SH-SY5Y (cell line): ENCODE measurements around the gene ZNRF2.

Experiments
- GATA2 ChIP-seq: IDR thresholded peaks from 2 replicates; pipeline ENCODE4 v1.6.1; 2011; ENCODE audit warnings: mild to moderate bottlenecking, low read depth, low read length
- GATA3 ChIP-seq: IDR thresholded peaks from 2 replicates; pipeline ENCODE4 v1.6.1; 2011; ENCODE audit warnings: low read depth, mild to moderate bottlenecking, low read length, moderate library complexity

ZNRF2 gene

GRCh38 chr7:30302656-30303311 lies 18.4 kb downstream of the ZNRF2 start:
- no peak for TF ChIP-seq GATA3
- no peak for TF ChIP-seq GATA2

DNA sequence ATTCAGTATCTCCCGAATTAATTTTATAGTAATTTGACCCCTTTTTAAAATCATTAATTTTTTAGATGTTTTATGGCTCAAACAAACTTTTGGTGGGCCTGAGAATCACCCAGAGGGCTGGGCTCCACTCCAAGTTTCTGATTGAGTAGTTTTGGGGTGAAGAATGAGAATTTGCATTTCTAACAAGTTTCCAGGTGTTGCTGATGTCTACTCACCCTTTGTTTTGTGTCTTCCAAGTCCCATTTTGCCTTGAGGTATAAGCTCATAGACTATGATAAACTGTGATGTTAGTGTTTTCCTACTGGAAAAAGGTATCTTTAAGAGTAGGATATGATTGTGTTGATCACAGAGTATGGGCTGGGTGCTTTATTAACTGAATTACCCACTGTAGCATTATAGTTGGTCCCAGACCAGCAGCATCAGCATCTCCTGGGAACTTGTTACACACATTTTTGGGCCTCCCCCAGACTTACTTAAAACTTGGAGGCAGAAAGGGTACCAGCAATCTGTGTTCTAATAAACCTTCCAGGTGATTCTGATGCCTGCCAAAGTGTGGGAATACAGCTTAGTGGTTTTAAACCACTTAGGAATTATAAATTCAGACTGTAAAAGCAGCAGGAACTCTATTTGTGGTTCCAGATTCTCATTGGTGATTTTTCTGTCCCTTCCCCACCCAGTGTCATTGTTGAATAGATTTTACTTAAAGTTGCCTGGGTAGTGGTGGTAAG lies 19.1 kb downstream of the ZNRF2 start:
- no peak for TF ChIP-seq GATA3
- no peak for TF ChIP-seq GATA2

GRCh38 chr7:30304177-30304884 lies 19.9 kb downstream of the ZNRF2 start:
- no peak for TF ChIP-seq GATA3

DNA sequence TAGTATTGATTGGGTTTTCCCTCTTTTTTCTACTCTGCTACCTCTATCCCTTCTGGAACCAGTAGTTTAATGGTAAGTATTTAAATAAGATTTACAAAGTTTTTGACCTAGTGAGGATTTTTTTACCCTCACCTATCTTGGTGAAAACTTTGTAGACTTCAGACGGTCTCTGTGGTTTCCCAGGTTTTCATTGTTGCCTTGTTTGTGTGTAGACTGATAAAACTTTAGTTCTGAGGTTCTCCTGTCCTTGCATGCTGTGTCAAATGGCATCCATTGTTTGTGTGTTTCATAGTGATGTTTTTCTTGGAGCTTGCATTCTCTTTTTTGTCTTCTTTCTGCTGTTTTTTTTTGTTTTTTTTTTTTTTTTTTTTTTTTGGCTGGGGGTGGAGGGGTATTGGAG lies 22.6 kb downstream of the ZNRF2 start:
- no peak for TF ChIP-seq GATA3
- no peak for TF ChIP-seq GATA2

- no peak for TF ChIP-seq GATA3
- no peak for TF ChIP-seq GATA2
These were observed 24.0 kb downstream of the ZNRF2 start for GRCh38 chr7:30308389-30308788.

DNA sequence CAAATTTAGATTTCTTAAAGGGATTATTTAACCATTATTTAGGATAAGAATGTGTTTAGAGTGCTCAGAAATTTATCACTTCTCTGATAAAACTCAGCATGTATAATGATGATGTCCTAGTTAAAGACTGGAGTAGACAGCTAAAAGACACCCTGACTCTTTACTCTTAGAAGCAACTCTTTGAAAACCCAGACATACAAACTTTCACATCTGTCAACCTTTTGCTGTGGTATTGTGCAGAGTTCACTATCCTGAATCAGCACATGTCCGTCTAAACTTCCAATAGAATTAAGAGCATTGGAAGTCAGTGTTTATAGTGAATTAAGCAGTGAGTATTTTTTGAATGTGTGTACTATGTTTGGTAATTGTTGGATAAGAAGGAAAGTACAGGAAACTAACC lies 24.9 kb downstream of the ZNRF2 start:
- TF ChIP-seq GATA3 (no peak), GATA2 (no peak)

GRCh38 chr7:30309842-30310435 lies 25.5 kb downstream of the ZNRF2 start:
- no peak for TF ChIP-seq GATA2
- no peak for TF ChIP-seq GATA3

- TF ChIP-seq GATA3 = no peak
- TF ChIP-seq GATA2 = no peak
These were observed 26.4 kb downstream of the ZNRF2 start for GRCh38 chr7:30310674-30311362.

- TF ChIP-seq GATA3 (no peak), GATA2 (no peak)
These were observed 27.8 kb downstream of the ZNRF2 start for GRCh38 chr7:30312178-30312577.

GRCh38 chr7:30313348-30313747 lies 29.0 kb downstream of the ZNRF2 start:
- no peak for TF ChIP-seq GATA2
- TF ChIP-seq GATA3 = no peak

- no peak for TF ChIP-seq GATA3
- TF ChIP-seq GATA2 = no peak
These were observed 29.4 kb downstream of the ZNRF2 start for GRCh38 chr7:30313793-30314192.

GRCh38 chr7:30315589-30315988 lies 31.2 kb downstream of the ZNRF2 start:
- no peak for TF ChIP-seq GATA3
- no peak for TF ChIP-seq GATA2

DNA sequence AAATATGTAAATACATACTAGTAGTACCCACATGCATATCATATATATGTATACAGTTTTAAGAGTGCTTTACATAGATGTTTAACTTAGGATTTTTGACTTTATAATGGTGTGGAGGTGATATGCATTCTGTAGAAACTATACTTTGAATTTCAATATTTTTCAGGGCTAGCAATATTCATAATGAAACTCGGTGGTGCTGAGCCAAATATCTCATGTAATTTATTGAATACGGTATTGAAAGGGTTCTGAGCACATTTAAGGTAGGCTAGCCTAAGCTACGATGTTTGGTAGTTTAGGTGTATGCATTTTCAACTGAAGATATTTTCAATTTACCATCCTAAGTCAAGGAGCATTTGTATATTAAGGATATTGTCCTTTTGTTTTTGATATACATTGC lies 36.0 kb downstream of the ZNRF2 start:
- TF ChIP-seq GATA3 = no peak
- no peak for TF ChIP-seq GATA2

GRCh38 chr7:30321089-30321881 lies 36.9 kb downstream of the ZNRF2 start:
- TF ChIP-seq GATA3 (no peak), GATA2 (no peak)
